H9 (cell line): ENCODE measurements around the gene FRAS1. TPM values are rescaled to one million over a fixed set of nuclear protein-coding genes. Genes with fewer than 3 reads are reported as not detected.

Experiments
- DNase-seq: peaks from one replicate; pipeline ENCODE4 v3.0.0-alpha.2; 2017
- H2AFZ ChIP-seq: one replicate; pipeline ENCODE4 v1.6.1; 2013; ENCODE audit warnings: mild to moderate bottlenecking, low read length, control low read depth, moderate library complexity
- H2AK5ac ChIP-seq: 2 replicates; pipeline ENCODE4 v1.6.1; 2013; ENCODE audit warnings: low read length, control low read depth, mixed read lengths; ENCODE audit not compliant: insufficient read length
- H2BK120ac ChIP-seq: one replicate; pipeline ENCODE4 v1.6.1; 2013; ENCODE audit warnings: low read depth, mild to moderate bottlenecking, low read length, control low read depth, inconsistent platforms; ENCODE audit not compliant: poor library complexity, severe bottlenecking
- H2BK12ac ChIP-seq: 2 replicates; pipeline ENCODE4 v1.6.1; 2013; ENCODE audit warnings: low read length, control low read depth, mixed read lengths, low read depth; ENCODE audit not compliant: insufficient read length
- H2BK15ac ChIP-seq: 2 replicates; pipeline ENCODE4 v1.6.1; 2013; ENCODE audit warnings: low read depth, low read length, control low read depth
- H2BK20ac ChIP-seq: one replicate; pipeline ENCODE4 v1.6.1; 2013; ENCODE audit warnings: low read depth, mild to moderate bottlenecking, low read length, control low read depth, inconsistent platforms; ENCODE audit not compliant: poor library complexity, severe bottlenecking
- H2BK5ac ChIP-seq: 2 replicates; pipeline ENCODE4 v1.6.1; 2013; ENCODE audit warnings: low read length, control low read depth, mixed read lengths; ENCODE audit not compliant: insufficient read length
- H3K14ac ChIP-seq: 2 replicates; pipeline ENCODE4 v1.6.1; 2013; ENCODE audit warnings: low read length, control low read depth; ENCODE audit not compliant: insufficient read depth
- H3K18ac ChIP-seq: 2 replicates; pipeline ENCODE4 v1.6.1; 2013; ENCODE audit warnings: low read depth, mild to moderate bottlenecking, mixed read lengths, low read length, control low read depth; ENCODE audit not compliant: insufficient read length
- H3K23ac ChIP-seq: 2 replicates; pipeline ENCODE4 v1.6.1; 2013; ENCODE audit warnings: low read length, control low read depth, mixed read lengths, low read depth; ENCODE audit not compliant: insufficient read length
- H3K23me2 ChIP-seq: 2 replicates; pipeline ENCODE4 v1.6.1; 2013; ENCODE audit warnings: low read depth, mild to moderate bottlenecking, mixed read lengths, low read length, control low read depth; ENCODE audit not compliant: insufficient read length, poor library complexity, severe bottlenecking
- H3K27ac ChIP-seq: 2 replicates; pipeline ENCODE4 v1.5.1; 2013; ENCODE audit warnings: low read length, control low read depth, mixed read lengths, low read depth; ENCODE audit not compliant: insufficient read length
- H3K27me3 ChIP-seq: 2 replicates; pipeline ENCODE4 v1.6.1; 2013; ENCODE audit warnings: low read length, control low read depth, inconsistent platforms; ENCODE audit not compliant: insufficient read depth
- H3K4ac ChIP-seq: 2 replicates; pipeline ENCODE4 v1.6.1; 2013; ENCODE audit warnings: low read depth, mild to moderate bottlenecking, control low read depth, inconsistent platforms, low read length, moderate library complexity
- H3K4me1 ChIP-seq: 2 replicates; pipeline ENCODE4 v1.6.1; 2013; ENCODE audit warnings: low read length, control low read depth, inconsistent platforms; ENCODE audit not compliant: insufficient read depth
- H3K4me2 ChIP-seq: 2 replicates; pipeline ENCODE4 v1.6.1; 2013; ENCODE audit warnings: low read length, control low read depth, mixed read lengths; ENCODE audit not compliant: insufficient read length, insufficient read depth
- H3K56ac ChIP-seq: 2 replicates; pipeline ENCODE4 v1.6.1; 2013; ENCODE audit warnings: low read depth, mild to moderate bottlenecking, mixed read lengths, low read length, control low read depth; ENCODE audit not compliant: insufficient read length
- H3K79me1 ChIP-seq: 2 replicates; pipeline ENCODE4 v1.6.1; 2013; ENCODE audit warnings: low read depth, mild to moderate bottlenecking, moderate library complexity, low read length, control low read depth, inconsistent platforms; ENCODE audit not compliant: insufficient read depth, poor library complexity, severe bottlenecking
- H3K79me2 ChIP-seq: 2 replicates; pipeline ENCODE4 v1.6.1; 2013; ENCODE audit warnings: low read length, control low read depth, inconsistent platforms; ENCODE audit not compliant: insufficient read depth
- H3K9ac ChIP-seq: 2 replicates; pipeline ENCODE4 v1.6.1; 2013; ENCODE audit warnings: low read length, control low read depth, mixed read lengths; ENCODE audit not compliant: insufficient read length; ENCODE audit errors: extremely low read depth
- H3K9me3 ChIP-seq: one replicate; pipeline ENCODE4 v1.6.1; 2013; ENCODE audit warnings: low read depth, low read length, inconsistent platforms; ENCODE audit not compliant: control insufficient read depth
- H3T11ph ChIP-seq: one replicate; pipeline ENCODE4 v1.6.1; 2013; ENCODE audit warnings: mild to moderate bottlenecking, low read length, control low read depth, inconsistent platforms
- H4K20me1 ChIP-seq: one replicate; pipeline ENCODE4 v1.6.1; 2013; ENCODE audit not compliant: control insufficient read depth, insufficient read length, insufficient read depth
- H4K5ac ChIP-seq: 2 replicates; pipeline ENCODE4 v1.6.1; 2013; ENCODE audit warnings: low read depth, mild to moderate bottlenecking, mixed read lengths, low read length, control low read depth; ENCODE audit not compliant: insufficient read length
- H4K8ac ChIP-seq: replicated peaks from 2 replicates; pipeline ENCODE4 v1.6.1; 2013; ENCODE audit warnings: low read length, control low read depth, mixed read lengths, low read depth; ENCODE audit not compliant: insufficient read length
- H4K91ac ChIP-seq: 2 replicates; pipeline ENCODE4 v1.6.1; 2013; ENCODE audit warnings: low read depth, mild to moderate bottlenecking, moderate library complexity, mixed read lengths, low read length, control low read depth; ENCODE audit not compliant: insufficient read length
- H3K27ac Mint-ChIP-seq, 3 experiments: 2 replicates in 2 of 3; 3 replicates in 1 of 3; pipeline ENCODE4 v1.8.0; 2020 to 2021; ENCODE audit warnings: mixed read lengths in 3 of 3, mild to moderate bottlenecking in 1 of 3, moderate library complexity in 1 of 3
- H3K27me3 Mint-ChIP-seq: 2 replicates; pipeline ENCODE4 v1.8.0; 2021; ENCODE audit warnings: low read depth, mild to moderate bottlenecking, moderate library complexity, mixed read lengths
- H3K36me3 Mint-ChIP-seq, 3 experiments: 2 replicates in 2 of 3; 3 replicates in 1 of 3; pipeline ENCODE4 v1.8.0; 2020 to 2021; ENCODE audit warnings: low read depth in 3 of 3, mixed read lengths in 3 of 3; ENCODE audit not compliant: insufficient read depth in 1 of 3
- H3K4me1 Mint-ChIP-seq, 2 experiments: 2 replicates each; pipeline ENCODE4 v1.8.0; 2020; ENCODE audit warnings: mixed read lengths in 2 of 2
- H3K4me3 Mint-ChIP-seq, 2 experiments: 2 replicates in 1 of 2; 3 replicates in 1 of 2; pipeline ENCODE4 v1.8.0; 2020 to 2021; ENCODE audit warnings: mild to moderate bottlenecking in 2 of 2, mixed read lengths in 2 of 2, moderate library complexity in 1 of 2
- H3K9me3 Mint-ChIP-seq, 2 experiments: 2 replicates in 1 of 2; 3 replicates in 1 of 2; pipeline ENCODE4 v1.8.0; 2020; ENCODE audit warnings: mild to moderate bottlenecking in 2 of 2, mixed read lengths in 2 of 2, moderate library complexity in 1 of 2
- CTCF ChIP-seq: fragments of 200-600 bp; sonication (generic); conservative IDR thresholded peaks from 3 replicates; pipeline ENCODE4 v1.8.0; 2021; ENCODE audit warnings: antibody characterized with exemption, mild to moderate bottlenecking
- WGBS: extraction: QIAGEN DNeasy Blood & Tissue Kit; methylation state at CpG from one replicate; pipeline ENCODE4 v1.1.7; 2013; ENCODE audit warnings: missing lambda C conversion rate, low lambda C conversion rate, mixed read lengths; ENCODE audit not compliant: insufficient read length; ENCODE audit errors: extremely low coverage; 5-methylcytosine and 5-hydroxymethylcytosine counted together
- total RNA-seq: library from RNA; stranded (reverse); gene quantifications from 2 replicates; pipeline ENCODE4 v1.2.1, GENCODE V29; 2021

Gene FRAS1
- total RNA-seq, 1 experiment from 2014 or later, result 58.5 TPM

DNA sequence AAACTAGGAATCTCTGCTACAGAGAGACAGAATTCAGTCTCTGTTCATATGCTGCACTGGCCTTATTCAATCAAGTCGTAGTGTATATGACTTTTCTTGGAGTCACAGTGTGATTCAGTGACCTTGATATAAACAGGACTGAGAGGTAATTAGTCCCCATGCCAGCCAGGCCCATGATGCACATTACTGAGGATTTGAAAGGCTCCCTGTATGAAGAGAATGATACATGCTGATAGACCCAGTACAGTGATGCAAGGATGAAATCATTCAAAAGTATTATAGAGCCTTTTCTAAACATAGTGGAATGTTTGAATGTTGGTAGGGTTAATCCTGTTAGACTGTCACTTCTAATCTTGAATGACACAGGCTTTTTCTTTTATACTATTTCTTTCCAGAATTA is 528.5 kb downstream of the FRAS1 start:
- peaks cover 0 to 12% (median 2%) of the 10 kb centered on the region in 3 experiments; a peak in 5 of 7 replicates for H3K36me3 Mint-ChIP-seq
- peaks cover 4 to 5% of the 10 kb centered on the region in 2 experiments for H3K4me1 Mint-ChIP-seq
- H3K56ac ChIP-seq, result no peak overlapping the region
- H3K79me2 ChIP-seq, result no peaks in the 10 kb centered on the region
- no peaks in the 10 kb centered on the region for H3K23me2 ChIP-seq
- WGBS, result no CpG with 5 or more reads among the region's 1 CpG
- H3K9ac ChIP-seq, result no peak overlapping the region
- no peak overlapping the region for H3K4ac ChIP-seq
- H3K23ac ChIP-seq, result no peak overlapping the region
- no peak overlapping the region for H4K5ac ChIP-seq
- H3K4me3 Mint-ChIP-seq, result no peak overlapping the region
- no peak overlapping the region for H3K27ac Mint-ChIP-seq
- H3K27me3 ChIP-seq, result no peaks in the 10 kb centered on the region
- no peak for TF ChIP-seq CTCF
- H4K91ac ChIP-seq, result no peak overlapping the region
- H3K4me1 ChIP-seq, result no peaks in the 10 kb centered on the region
- H2BK20ac ChIP-seq, result no peak overlapping the region
- no peak overlapping the region for H3K14ac ChIP-seq
- H2AFZ ChIP-seq, result no peak overlapping the region
- no peak overlapping the region for H3T11ph ChIP-seq
- no peak overlapping the region for H4K8ac ChIP-seq
- H2AK5ac ChIP-seq, result no peak overlapping the region
- H3K18ac ChIP-seq, result no peak overlapping the region
- H2BK120ac ChIP-seq, result no peak overlapping the region
- H4K20me1 ChIP-seq, result no peaks in the 10 kb centered on the region
- H3K9me3 ChIP-seq, result no peaks in the 10 kb centered on the region
- no peaks in the 10 kb centered on the region for H3K27me3 Mint-ChIP-seq
- no peaks in the 10 kb centered on the region for H3K79me1 ChIP-seq
- no peak for DNase-seq
- no peak overlapping the region for H2BK5ac ChIP-seq
- H2BK15ac ChIP-seq, result no peak overlapping the region
- H2BK12ac ChIP-seq, result no peak overlapping the region
- no peaks in the 10 kb centered on the region for H3K9me3 Mint-ChIP-seq
- H3K4me2 ChIP-seq, result no peak overlapping the region
- no peak overlapping the region for H3K27ac ChIP-seq
